DND-41 (cell line): Measurements from ENCODE around the gene HIC1.

Source experiments
- ATAC-seq: fragments of 200-7000 bp; cut with Tn5 transposase; 3 replicates; pipeline ENCODE4 v1.9.1; 2021; ENCODE audit warnings: low read depth; ENCODE audit not compliant: insufficient read depth
- DNase-seq: peaks from one replicate; pipeline ENCODE4 v3.0.0-alpha.2; 2020
- H2AFZ ChIP-seq: 2 replicates; pipeline ENCODE4 v1.6.0; 2012; ENCODE audit warnings: low read depth, low read length
- H3K27ac ChIP-seq: 2 replicates; pipeline ENCODE4 v1.5.1; 2012; ENCODE audit warnings: low read length, inconsistent platforms
- H3K27me3 ChIP-seq: fragments of 200-600 bp; sonication (generic); 2 replicates; pipeline ENCODE4 v1.6.0; 2012; ENCODE audit warnings: low read length, mild to moderate bottlenecking, inconsistent platforms; ENCODE audit not compliant: insufficient read depth, poor library complexity
- H3K36me3 ChIP-seq: 2 replicates; pipeline ENCODE4 v1.5.1; 2012; ENCODE audit warnings: low read length, inconsistent platforms; ENCODE audit not compliant: insufficient read depth
- H3K4me1 ChIP-seq: 2 replicates; pipeline ENCODE4 v1.5.1; 2012; ENCODE audit warnings: mild to moderate bottlenecking, low read length; ENCODE audit not compliant: insufficient read depth
- H3K4me2 ChIP-seq: 2 replicates; pipeline ENCODE4 v1.6.0; 2012; ENCODE audit warnings: mild to moderate bottlenecking, moderate library complexity, low read length, inconsistent platforms; ENCODE audit not compliant: insufficient read depth
- H3K4me3 ChIP-seq, 2 experiments: fragments of 200-600 bp in 1 of 2; shearing (Covaris generic) in 1 of 2; 2 replicates each; pipeline ENCODE4 v1.5.1; 2012 to 2016; ENCODE audit warnings: inconsistent platforms in 2 of 2, low read length in 2 of 2, mild to moderate bottlenecking in 2 of 2, low read depth in 1 of 2, moderate library complexity in 1 of 2
- H3K79me2 ChIP-seq: 2 replicates; pipeline ENCODE4 v1.6.0; 2012; ENCODE audit warnings: low read length, inconsistent platforms; ENCODE audit not compliant: insufficient read depth
- H3K9ac ChIP-seq: 2 replicates; pipeline ENCODE4 v1.6.0; 2012; ENCODE audit warnings: low read depth, mild to moderate bottlenecking, inconsistent platforms, low read length, moderate library complexity
- H3K9me3 ChIP-seq: 2 replicates; pipeline ENCODE4 v1.5.1; 2012; ENCODE audit warnings: low read length, moderate library complexity, mild to moderate bottlenecking, inconsistent platforms; ENCODE audit not compliant: insufficient read depth, severe bottlenecking
- H4K20me1 ChIP-seq: 2 replicates; pipeline ENCODE4 v1.6.0; 2012; ENCODE audit warnings: low read length; ENCODE audit not compliant: insufficient read depth
- CTCF ChIP-seq: IDR thresholded peaks from 2 replicates; pipeline ENCODE4 v1.5.1; 2012; ENCODE audit warnings: borderline replicate concordance, low read length, moderate library complexity, mild to moderate bottlenecking; ENCODE audit not compliant: poor library complexity, severe bottlenecking; ENCODE audit errors: extremely low read depth
- EZH2 ChIP-seq: IDR thresholded peaks from 3 replicates; pipeline ENCODE4 v1.6.1; 2012; ENCODE audit warnings: borderline replicate concordance, low read depth, mild to moderate bottlenecking, moderate library complexity, low read length, inconsistent platforms; ENCODE audit not compliant: severe bottlenecking

HIC1 gene

GRCh38 chr17:2081564-2081963 lies 26.7 kb downstream of the HIC1 start:
- Histone ChIP-seq H3K9me3 (no peaks in the 10 kb centered on the region), H3K79me2 (no peaks in the 10 kb centered on the region), H4K20me1 (no peaks in the 10 kb centered on the region), H3K27me3 (no peaks in the 10 kb centered on the region), H3K36me3 (peaks cover 88% of the 10 kb centered on the region), H3K4me2 (no peak overlapping the region), H3K4me3 (no peak overlapping the region), H3K9ac (no peak overlapping the region), H3K4me1 (no peaks in the 10 kb centered on the region), H2AFZ (no peak overlapping the region), H3K27ac (no peak overlapping the region; the same call in 1 of the 2 replicates)
- no peak for DNase-seq
- TF ChIP-seq CTCF, result no peak
- TF ChIP-seq EZH2, result no peak
- ATAC-seq, result no peak

GRCh38 chr17:2082003-2082781 lies 27.3 kb downstream of the HIC1 start:
- Histone ChIP-seq H2AFZ (no peak overlapping the region), H4K20me1 (no peaks in the 10 kb centered on the region), H3K4me1 (no peaks in the 10 kb centered on the region), H3K27ac (no peak overlapping the region; the same call in 1 of the 2 replicates), H3K79me2 (no peaks in the 10 kb centered on the region), H3K27me3 (no peaks in the 10 kb centered on the region), H3K4me3 (no peak overlapping the region), H3K36me3 (peaks cover 88% of the 10 kb centered on the region), H3K4me2 (no peak overlapping the region), H3K9me3 (no peaks in the 10 kb centered on the region), H3K9ac (no peak overlapping the region)
- no peak for ATAC-seq
- TF ChIP-seq CTCF, result no peak
- no peak for TF ChIP-seq EZH2
- DNase-seq, result no peak

GRCh38 chr17:2083613-2084035 lies 28.7 kb downstream of the HIC1 start:
- TF ChIP-seq CTCF (no peak), EZH2 (no peak)
- Histone ChIP-seq H4K20me1 (no peaks in the 10 kb centered on the region), H3K4me1 (peaks cover 13% of the 10 kb centered on the region), H2AFZ (no peak overlapping the region), H3K9me3 (no peaks in the 10 kb centered on the region), H3K4me3 (no peak overlapping the region), H3K27ac (no peak overlapping the region), H3K4me2 (no peak overlapping the region), H3K36me3 (peaks cover 88% of the 10 kb centered on the region), H3K79me2 (no peaks in the 10 kb centered on the region), H3K9ac (no peak overlapping the region), H3K27me3 (no peaks in the 10 kb centered on the region)
- ATAC-seq (no peak), DNase-seq (no peak)
